Activated B cell treated with CpG ODN at 0.5 μM for 24 hours (primary cell): ENCODE measurements around the gene BCL11B. TPM values are rescaled to one million over a fixed set of nuclear protein-coding genes. Genes with fewer than 3 reads are reported as not detected.

Experiments used
- ATAC-seq: fragments of 200-7000 bp; cut with Tn5 transposase; one replicate; pipeline ENCODE4 v1.10.0; 2021; ENCODE audit warnings: low read depth, mild to moderate bottlenecking, moderate library complexity
- CTCF ChIA-PET: fragments of 350-600 bp; sonication (Branson Sonifier 250); formaldehyde crosslinking; loops from one replicate; lab custom pipeline; 2021; ENCODE audit warnings: antibody characterized with exemption; lab: Charles Lee
- POLR2A ChIA-PET: fragments of 350-600 bp; sonication (Branson Sonifier 250); formaldehyde crosslinking; loops from one replicate; lab custom pipeline; 2021; ENCODE audit warnings: antibody characterized with exemption; lab: Charles Lee
- DNase-seq: peaks from one replicate; pipeline ENCODE4 v3.0.0; 2022
- H3K27ac Mint-ChIP-seq: one replicate; pipeline ENCODE4 v1.8.0; 2020; ENCODE audit warnings: mixed read lengths
- H3K27me3 Mint-ChIP-seq: one replicate; pipeline ENCODE4 v1.8.0; 2021; ENCODE audit warnings: mixed read lengths
- H3K36me3 Mint-ChIP-seq: one replicate; pipeline ENCODE4 v1.8.0; 2021; ENCODE audit warnings: low read depth, mixed read lengths
- H3K4me1 Mint-ChIP-seq: one replicate; pipeline ENCODE4 v1.8.0; 2021; ENCODE audit warnings: mixed read lengths
- H3K4me3 Mint-ChIP-seq: one replicate; pipeline ENCODE4 v1.8.0; 2020; ENCODE audit warnings: mild to moderate bottlenecking, mixed read lengths
- H3K9me3 Mint-ChIP-seq: one replicate; pipeline ENCODE4 v1.8.0; 2020; ENCODE audit warnings: mixed read lengths
- CTCF ChIP-seq: fragments of 200-600 bp; IDR thresholded peaks from one replicate; pipeline ENCODE4 v1.8.0; 2022; ENCODE audit warnings: antibody characterized with exemption, mild to moderate bottlenecking
- intact Hi-C: fragments of 100-400 bp; cut with micrococcal nuclease; formaldehyde crosslinking; loops from one replicate; pipeline ENCODE4 v1.15.1; 2024
- total RNA-seq: library from RNA; stranded (reverse); gene quantifications from 2 replicates; pipeline ENCODE4 v1.2.3, GENCODE V29; 2022

The BCL11B gene
- total RNA-seq, 1 donor from 2014 or later, result 0.13 TPM

- no peaks in the 10 kb centered on the region for H3K36me3 Mint-ChIP-seq
- no peak overlapping the region for H3K4me3 Mint-ChIP-seq
- POLR2A ChIA-PET, result no interaction called here
- no peak for DNase-seq
- no peaks in the 10 kb centered on the region for H3K4me1 Mint-ChIP-seq
- H3K9me3 Mint-ChIP-seq, result peaks cover 3% of the 10 kb centered on the region
- no peak for TF ChIP-seq CTCF
- intact Hi-C loops, result no loop called here
- no peak for ATAC-seq
- H3K27me3 Mint-ChIP-seq, result peaks cover 2% of the 10 kb centered on the region
- CTCF ChIA-PET, result no interaction called here
- no peak overlapping the region for H3K27ac Mint-ChIP-seq
Measured at GRCh38 chr14:99125616-99126431, 146.2 kb downstream of the BCL11B start.

- Mint-ChIP-seq H3K27me3 (peaks cover 2% of the 10 kb centered on the region), H3K4me1 (no peaks in the 10 kb centered on the region), H3K27ac (no peak overlapping the region), H3K36me3 (no peaks in the 10 kb centered on the region), H3K4me3 (no peak overlapping the region), H3K9me3 (peaks cover 3% of the 10 kb centered on the region)
- TF ChIP-seq CTCF, result no peak
- ChIA-PET POLR2A (no interaction called here), CTCF (no interaction called here)
- no peak for ATAC-seq
- DNase-seq, result no peak
- intact Hi-C loops, result no loop called here
Measured at GRCh38 chr14:99125113-99125512, 146.9 kb downstream of the BCL11B start.

GRCh38 chr14:99124482-99125105 is 147.4 kb downstream of the BCL11B start:
- H3K4me3 Mint-ChIP-seq, result no peak overlapping the region
- no peaks in the 10 kb centered on the region for H3K36me3 Mint-ChIP-seq
- H3K27me3 Mint-ChIP-seq, result peaks cover 2% of the 10 kb centered on the region
- ATAC-seq (no peak), DNase-seq (no peak)
- TF ChIP-seq CTCF, result no peak
- ChIA-PET POLR2A (no interaction called here), CTCF (no interaction called here)
- no peak overlapping the region for H3K27ac Mint-ChIP-seq
- intact Hi-C loops, result no loop called here
- peaks cover 3% of the 10 kb centered on the region for H3K9me3 Mint-ChIP-seq
- no peaks in the 10 kb centered on the region for H3K4me1 Mint-ChIP-seq

GRCh38 chr14:99123208-99123870 is 148.7 kb downstream of the BCL11B start:
- H3K27me3 Mint-ChIP-seq, result peaks cover 2% of the 10 kb centered on the region
- intact Hi-C loops, result no loop called here
- no peak overlapping the region for H3K27ac Mint-ChIP-seq
- DNase-seq (no peak), ATAC-seq (no peak)
- CTCF ChIA-PET, result no interaction called here
- no peaks in the 10 kb centered on the region for H3K4me1 Mint-ChIP-seq
- no peak for TF ChIP-seq CTCF
- no peak overlapping the region for H3K4me3 Mint-ChIP-seq
- no peaks in the 10 kb centered on the region for H3K36me3 Mint-ChIP-seq
- POLR2A ChIA-PET, result no interaction called here
- H3K9me3 Mint-ChIP-seq, result peaks cover 3% of the 10 kb centered on the region

GRCh38 chr14:99122521-99123125 is 149.4 kb downstream of the BCL11B start:
- ATAC-seq, result no peak
- Mint-ChIP-seq H3K27ac (no peak overlapping the region), H3K4me1 (no peaks in the 10 kb centered on the region), H3K27me3 (peaks cover 2% of the 10 kb centered on the region), H3K4me3 (no peak overlapping the region), H3K36me3 (no peaks in the 10 kb centered on the region), H3K9me3 (peaks cover 3% of the 10 kb centered on the region)
- intact Hi-C loops, result no loop called here
- TF ChIP-seq CTCF, result no peak
- ChIA-PET CTCF (no interaction called here), POLR2A (no interaction called here)
- no peak for DNase-seq
